ENCODE results near the gene SLC35F1. TPM values are rescaled to one million over a fixed set of nuclear protein-coding genes. Genes with fewer than 3 reads are reported as not detected.

The SLC35F1 gene
- total RNA-seq, 1 experiment from 2014 or later = 4.3 TPM

DNA sequence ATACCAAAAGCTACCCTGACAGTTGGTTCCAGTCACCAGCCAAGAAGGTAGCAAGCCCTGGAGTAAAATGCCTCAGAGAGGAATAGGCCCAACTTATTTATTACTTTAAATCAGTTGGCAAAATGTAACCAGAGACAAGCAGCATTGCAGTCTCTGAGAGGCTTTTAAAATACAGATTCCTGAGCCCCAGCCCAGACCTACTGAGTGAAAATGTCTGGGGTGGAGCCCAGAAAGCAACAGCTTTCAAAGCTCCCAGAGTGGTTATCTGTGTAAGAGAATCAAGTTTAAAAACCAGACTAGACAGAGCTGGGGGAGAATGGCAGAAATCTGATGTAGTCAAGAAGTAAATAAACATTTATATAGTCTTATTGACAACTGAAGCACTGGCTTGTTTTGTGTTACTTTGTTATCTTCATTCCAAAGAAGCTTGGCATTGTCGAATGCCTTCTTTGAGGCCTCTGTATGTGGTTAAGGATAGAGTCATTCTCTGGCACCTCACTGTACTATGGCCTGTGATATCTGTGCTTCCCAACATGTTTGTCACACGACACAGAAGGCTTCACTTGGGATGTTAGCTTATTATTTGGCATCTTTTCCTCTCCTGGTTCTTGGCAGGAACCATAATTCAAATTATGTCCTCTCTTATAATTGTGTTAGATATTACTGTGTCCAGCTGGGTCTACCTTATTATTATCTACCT, 313.5 kb downstream of the SLC35F1 start:
- H2AK5ac ChIP-seq (ENCODE audit: insufficient read length, low read length) = no peak overlapping the region
- H2BK12ac ChIP-seq (ENCODE audit: insufficient read length, low read depth, low read length) = no peak overlapping the region
- H4K5ac ChIP-seq (ENCODE audit: insufficient read length, low read depth, low read length) = no peak overlapping the region
- no peak overlapping the region for H3K4me3 Mint-ChIP-seq
- H3K4me2 ChIP-seq (ENCODE audit: insufficient read depth, insufficient read length, low read length) = no peak overlapping the region
- H3K9me3 Mint-ChIP-seq = no peaks in the 10 kb centered on the region; a peak in 1 of 5 replicates
- no peak for TF ChIP-seq CTCF (conservative IDR thresholded peaks at IDR 0.05)
- no peak overlapping the region for H3K27ac Mint-ChIP-seq
- no peaks in the 10 kb centered on the region for H3K23me2 ChIP-seq (ENCODE audit: insufficient read length, low read depth, low read length, poor library complexity, severe bottlenecking)
- H3K27me3 Mint-ChIP-seq (ENCODE audit: low read depth) = no peaks in the 10 kb centered on the region
- no peaks in the 10 kb centered on the region for H3K27me3 ChIP-seq (ENCODE audit: insufficient read depth, low read length)
- no peak overlapping the region for H3T11ph ChIP-seq (ENCODE audit: low read length)
- H3K4me1 ChIP-seq (ENCODE audit: insufficient read depth, low read length) = no peaks in the 10 kb centered on the region
- H3K23ac ChIP-seq (ENCODE audit: insufficient read length, low read depth, low read length) = no peak overlapping the region
- H3K79me1 ChIP-seq (ENCODE audit: insufficient read depth, low read depth, low read length, poor library complexity, severe bottlenecking) = no peaks in the 10 kb centered on the region
- no peaks in the 10 kb centered on the region for H3K9me3 ChIP-seq (ENCODE audit: control insufficient read depth, low read depth, low read length)
- no peaks in the 10 kb centered on the region; a peak in 2 of 7 replicates for H3K36me3 Mint-ChIP-seq (ENCODE audit: insufficient read depth in 1 of 3, low read depth in 3 of 3)
- H2BK20ac ChIP-seq (ENCODE audit: low read depth, low read length, poor library complexity, severe bottlenecking) = no peak overlapping the region
- no peak overlapping the region for H3K27ac ChIP-seq (ENCODE audit: insufficient read length, low read depth, low read length)
- no peak overlapping the region for H3K9ac ChIP-seq (ENCODE audit: extremely low read depth, insufficient read length, low read length)
- no peak overlapping the region for H3K18ac ChIP-seq (ENCODE audit: insufficient read length, low read depth, low read length)
- H2BK5ac ChIP-seq (ENCODE audit: insufficient read length, low read length) = no peak overlapping the region
- H3K79me2 ChIP-seq (ENCODE audit: insufficient read depth, low read length) = no peaks in the 10 kb centered on the region
- H2AFZ ChIP-seq (ENCODE audit: low read length) = no peak overlapping the region
- H3K14ac ChIP-seq (ENCODE audit: insufficient read depth, low read length) = no peak overlapping the region
- no peak overlapping the region for H4K91ac ChIP-seq (ENCODE audit: insufficient read length, low read depth, low read length)
- DNase-seq = no peak
- no peak overlapping the region for H2BK15ac ChIP-seq (ENCODE audit: low read depth, low read length)
- H2BK120ac ChIP-seq (ENCODE audit: low read depth, low read length, poor library complexity, severe bottlenecking) = no peak overlapping the region
- WGBS (ENCODE audit: extremely low coverage, insufficient read length, low lambda C conversion rate) = no CpG with 5 or more reads among the region's 2 CpGs
- H3K4me1 Mint-ChIP-seq = peaks cover 2 to 5% of the 10 kb centered on the region in 2 experiments; a peak in 2 of 4 replicates
- no peak overlapping the region for H4K8ac ChIP-seq (replicated peaks; ENCODE audit: insufficient read length, low read depth, low read length)
- H3K56ac ChIP-seq (ENCODE audit: insufficient read length, low read depth, low read length) = no peak overlapping the region
- no peak overlapping the region for H3K4ac ChIP-seq (ENCODE audit: low read depth, low read length)
- H4K20me1 ChIP-seq (ENCODE audit: control insufficient read depth, insufficient read depth, insufficient read length) = no peaks in the 10 kb centered on the region
